MV-4-11 (cell line): ENCODE results near the gene ABCG4.
"Not testable (repeated sequence)": the region's sequence is repeated elsewhere in the genome, so short reads cannot be mapped to it uniquely, and the experiment has no call there.

Source experiments
- DNase-seq: peaks from one replicate; lab custom pipeline; 2025; lab: John Stamatoyannopoulos, UW

ABCG4 gene

GRCh38 chr11:119149018-119149785 is at the start of gene ABCG4:
Gene ABCG4 (plus strand): TSS chr11:119149052. CDS start chr11:119149966, 914 bp downstream.
- no peak for DNase-seq

- DNase-seq: peak; percentile 73
These were observed 49.1 kb upstream of the ABCG4 start for GRCh38 chr11:119099711-119100110.

- DNase-seq: peak; percentile 20
These were observed 48.4 kb upstream of the ABCG4 start for GRCh38 chr11:119100246-119100970.

- no peak for DNase-seq
These were observed 47.7 kb upstream of the ABCG4 start for GRCh38 chr11:119100994-119101758.

GRCh38 chr11:119101759-119102423 is 47.0 kb upstream of the ABCG4 start, which contains the start of gene DPAGT1:
Gene DPAGT1 (minus strand): TSS chr11:119101853. CDS start chr11:119101655, 198 bp downstream.
- DNase-seq: peak; percentile 93

GRCh38 chr11:119103161-119103664 is 45.6 kb upstream of the ABCG4 start:
- not testable (repeated sequence) for DNase-seq

- DNase-seq: peak; percentile 48
These were observed 45.1 kb upstream of the ABCG4 start for GRCh38 chr11:119103793-119104192.

GRCh38 chr11:119106564-119107537 is 42.0 kb upstream of the ABCG4 start, which contains the start of gene C2CD2L:
Gene C2CD2L (plus strand): TSS chr11:119107344. CDS start chr11:119107742, 398 bp downstream.
- DNase-seq: peak; percentile 92

GRCh38 chr11:119107538-119108145 is 41.2 kb upstream of the ABCG4 start:
- no peak for DNase-seq

- DNase-seq: peak; percentile 53
These were observed 40.6 kb upstream of the ABCG4 start for GRCh38 chr11:119108146-119108856.

GRCh38 chr11:119108857-119109221 is 40.0 kb upstream of the ABCG4 start:
- DNase-seq: no peak

- no peak for DNase-seq
These were observed 39.0 kb upstream of the ABCG4 start for GRCh38 chr11:119109843-119110242.

GRCh38 chr11:119110439-119110838 is 38.4 kb upstream of the ABCG4 start:
- DNase-seq: no peak

- no peak for DNase-seq
These were observed 37.4 kb upstream of the ABCG4 start for GRCh38 chr11:119111361-119111925.

- DNase-seq: no peak
These were observed 36.4 kb upstream of the ABCG4 start for GRCh38 chr11:119112314-119113020.

GRCh38 chr11:119113716-119114115 is 35.1 kb upstream of the ABCG4 start:
- DNase-seq: no peak

- DNase-seq: no peak
These were observed 34.5 kb upstream of the ABCG4 start for GRCh38 chr11:119114351-119114750.
